ENCODE data around the gene MGMT.

The MGMT gene

DNA sequence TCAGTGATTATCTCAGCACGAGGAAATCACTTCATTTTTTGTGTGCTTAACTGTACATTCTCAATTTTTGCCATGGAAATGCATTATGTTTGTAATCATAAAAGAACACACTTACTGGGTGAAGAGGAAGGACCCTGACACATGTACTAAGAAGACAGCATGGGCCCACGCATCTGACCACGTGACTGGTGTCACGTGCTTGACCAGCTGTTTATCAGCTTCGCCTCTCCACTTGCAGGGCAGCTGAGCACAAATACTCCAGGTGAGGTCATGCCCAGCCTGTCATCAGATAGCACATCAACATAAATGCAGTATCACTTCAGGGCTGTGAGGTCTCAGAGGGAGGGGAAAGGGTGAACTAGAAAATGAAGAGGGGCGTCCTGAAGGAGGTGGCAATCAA lies 317.2 kb downstream of the MGMT start:
- DNase-seq, result no peak

DNA sequence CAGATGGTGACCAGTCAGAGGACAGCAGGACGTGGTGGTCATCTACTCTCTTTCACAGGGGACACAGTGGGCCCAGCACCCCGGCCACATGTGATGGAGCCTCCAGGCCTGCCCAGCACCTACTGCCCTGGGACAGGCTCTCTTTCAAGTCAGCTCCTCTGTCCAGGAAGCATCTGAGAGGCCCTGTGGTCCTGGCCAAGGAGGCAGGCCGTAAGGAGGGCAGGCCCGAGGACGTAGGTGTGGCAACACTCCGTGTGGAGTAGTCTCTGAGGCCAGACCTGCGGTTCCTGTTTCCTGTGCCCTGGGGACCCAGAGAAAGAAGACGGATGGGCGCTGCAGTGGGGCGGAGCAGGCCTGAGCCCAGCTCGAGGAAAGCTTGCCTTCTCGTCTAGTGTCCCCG lies 317.9 kb downstream of the MGMT start:
- no peak for DNase-seq

DNA sequence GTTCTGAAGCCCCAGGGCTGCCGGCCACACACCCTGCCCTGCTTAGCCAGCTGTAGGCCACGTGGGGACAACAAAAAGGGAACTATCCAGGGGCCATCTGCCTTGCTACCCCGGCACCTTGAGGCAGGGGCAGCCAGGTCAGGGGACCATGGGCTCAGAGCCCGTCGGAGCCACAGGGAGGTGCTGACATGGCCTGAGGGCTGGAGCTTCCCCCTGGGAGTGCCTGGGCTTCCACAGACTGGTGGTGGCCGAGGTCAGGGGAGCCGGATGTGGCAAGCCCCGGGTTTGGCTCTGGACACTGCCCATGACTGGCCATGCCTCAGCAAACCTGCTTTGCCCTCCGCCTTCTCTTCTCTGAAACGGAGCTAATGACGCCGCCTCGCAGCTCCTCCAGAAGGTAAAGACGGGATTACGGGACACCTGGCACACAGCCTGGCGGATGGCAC lies 318.5 kb downstream of the MGMT start:
- no peak for DNase-seq

DNA sequence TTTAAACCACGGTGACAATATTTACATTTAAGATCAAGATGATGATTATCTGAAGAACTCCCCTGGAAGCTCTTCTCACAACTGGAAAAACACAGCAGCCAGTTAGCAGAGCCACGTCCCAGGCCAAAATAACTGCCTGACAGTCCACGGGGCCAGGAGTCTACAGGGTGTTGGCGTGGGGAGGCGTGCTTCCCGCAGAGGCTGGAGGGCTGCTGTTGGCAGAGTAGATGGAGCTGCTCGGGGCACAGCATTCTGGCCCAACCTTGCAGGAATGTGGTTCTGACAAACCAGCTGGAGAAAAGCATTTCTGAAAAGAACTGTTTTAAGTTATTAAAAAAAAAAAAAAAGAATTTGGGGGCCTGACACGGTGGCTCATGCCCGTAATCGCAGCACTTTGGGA lies 319.2 kb downstream of the MGMT start:
- DNase-seq, result no peak

DNA sequence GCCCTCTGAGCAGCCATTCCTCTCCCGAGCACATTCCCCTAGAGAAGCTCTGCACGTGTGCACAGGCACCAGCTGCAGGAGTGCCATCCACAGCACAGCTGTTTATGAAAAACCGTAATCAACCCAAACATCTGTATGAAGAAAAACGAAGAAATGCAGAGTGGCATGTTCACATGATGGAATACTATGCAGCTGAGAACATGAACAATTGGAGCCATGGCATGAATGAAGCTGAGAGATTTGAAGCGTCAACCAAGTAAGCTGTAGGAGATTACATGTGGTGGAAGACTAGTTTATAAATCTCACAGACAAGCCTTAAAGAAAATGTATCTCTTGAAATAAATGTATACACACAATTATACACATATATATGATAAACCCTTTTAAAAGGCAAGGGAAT lies 320.5 kb downstream of the MGMT start:
- no peak for DNase-seq

DNA sequence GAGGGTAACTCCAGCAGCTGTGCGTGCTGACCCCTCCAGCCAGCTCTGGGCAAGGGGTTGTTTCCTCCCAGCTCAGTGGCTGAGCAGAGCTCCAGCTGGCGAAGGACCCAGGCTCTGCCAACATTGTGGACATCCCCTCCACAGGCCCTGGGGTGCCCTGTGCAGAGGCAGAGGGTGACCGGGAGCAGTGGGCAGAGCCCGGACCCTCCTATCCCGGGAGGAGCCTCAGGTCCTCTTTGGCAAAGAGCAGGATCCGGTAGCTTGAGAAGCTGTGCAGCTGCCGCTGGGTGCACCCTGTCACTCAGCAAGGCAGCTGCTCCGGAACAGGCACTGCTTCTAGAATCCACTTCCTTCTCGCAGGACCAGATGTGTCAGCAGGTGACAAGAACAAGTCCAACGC lies 321.2 kb downstream of the MGMT start:
- no peak for DNase-seq

DNA sequence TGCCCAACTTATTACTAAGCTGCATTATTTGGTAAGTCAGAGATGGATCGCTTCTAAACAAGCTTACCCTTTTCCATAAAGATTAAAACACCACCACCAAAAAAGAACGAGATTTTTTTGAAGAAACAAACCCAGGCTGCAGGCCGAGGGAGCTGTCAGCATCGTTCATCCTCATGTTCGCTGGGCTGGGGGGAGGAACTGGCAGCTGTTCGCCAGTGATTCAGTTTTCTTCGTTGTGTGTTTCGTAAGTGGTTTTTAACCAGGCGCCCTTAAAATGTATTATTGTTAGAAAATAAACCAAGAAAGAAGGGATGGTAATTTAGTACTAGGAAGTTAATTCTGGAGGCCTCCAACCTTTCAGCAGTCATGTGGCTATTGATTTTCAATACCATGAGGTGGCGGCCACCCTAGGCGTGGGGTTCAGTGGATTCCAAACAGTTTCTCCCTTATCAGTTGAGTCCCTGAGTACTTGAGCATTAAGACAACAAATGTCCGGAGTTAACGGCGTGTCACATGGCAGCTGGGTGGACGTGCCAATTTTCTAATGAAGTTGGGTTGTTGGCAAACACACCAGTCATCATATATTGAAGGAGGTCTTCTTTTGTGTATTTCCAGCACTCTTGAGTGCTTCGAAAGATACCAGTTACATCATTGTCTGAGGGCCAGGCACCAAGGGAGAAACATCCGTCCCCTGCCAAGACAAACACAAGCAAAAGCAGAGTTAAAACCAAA lies 323.8 kb downstream of the MGMT start:
- no peak for DNase-seq

DNA sequence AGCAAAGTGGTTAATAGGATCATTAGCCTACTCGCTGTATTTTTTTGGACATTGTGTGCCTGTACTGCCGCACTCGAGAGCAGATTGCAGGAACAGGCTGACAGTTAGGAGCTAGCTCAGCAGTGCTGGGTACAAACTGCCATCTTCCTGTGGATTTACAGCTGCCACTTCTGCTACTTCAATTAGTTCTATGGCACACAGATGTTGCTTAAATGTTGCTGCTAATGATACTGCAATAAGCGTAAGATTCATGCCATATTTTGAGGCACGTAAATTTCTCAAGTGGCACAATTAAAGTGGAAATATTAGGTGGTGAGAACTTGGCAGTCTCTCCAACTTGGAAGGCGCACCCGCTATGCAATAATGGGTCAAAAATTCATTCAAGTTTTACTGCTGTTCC lies 325.1 kb downstream of the MGMT start:
- no peak for DNase-seq

DNA sequence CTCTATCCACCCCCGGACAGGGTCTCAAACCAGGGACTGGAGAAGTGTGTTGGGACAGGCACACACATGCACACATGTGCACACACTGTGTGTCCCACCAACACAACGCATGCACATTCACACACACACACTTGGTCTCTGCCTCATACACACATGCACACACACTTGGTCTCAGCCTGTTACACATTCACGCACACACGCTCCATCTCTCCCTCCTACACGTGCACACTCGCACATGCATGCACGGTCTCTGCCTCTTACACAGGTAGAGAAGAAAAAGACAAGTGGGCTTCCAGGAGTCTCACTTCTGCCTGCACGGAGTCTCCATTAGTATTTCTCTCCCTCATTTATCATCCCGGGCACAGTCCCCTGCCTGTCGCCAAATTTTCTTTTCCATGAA lies 325.8 kb downstream of the MGMT start:
- no peak for DNase-seq

DNA sequence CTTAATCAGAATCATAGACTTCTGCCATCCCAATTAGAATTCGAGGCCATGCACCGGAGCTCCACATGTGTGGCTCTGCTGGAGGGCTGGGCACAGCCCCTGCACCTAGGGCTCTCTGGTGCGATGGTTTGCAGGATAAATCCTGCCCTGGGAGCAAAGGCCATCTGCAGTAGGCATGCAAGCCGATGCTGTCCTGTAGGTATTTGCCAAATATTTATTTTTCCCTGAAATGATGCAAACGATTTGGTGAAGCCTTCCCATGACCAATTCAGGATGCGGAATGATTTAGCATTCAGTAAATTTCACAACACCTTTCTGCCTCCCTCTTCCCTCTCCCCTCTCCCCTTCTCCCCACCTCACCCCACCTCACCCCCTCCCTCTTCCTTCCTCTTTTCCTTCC lies 326.4 kb downstream of the MGMT start:
- DNase-seq, result no peak

DNA sequence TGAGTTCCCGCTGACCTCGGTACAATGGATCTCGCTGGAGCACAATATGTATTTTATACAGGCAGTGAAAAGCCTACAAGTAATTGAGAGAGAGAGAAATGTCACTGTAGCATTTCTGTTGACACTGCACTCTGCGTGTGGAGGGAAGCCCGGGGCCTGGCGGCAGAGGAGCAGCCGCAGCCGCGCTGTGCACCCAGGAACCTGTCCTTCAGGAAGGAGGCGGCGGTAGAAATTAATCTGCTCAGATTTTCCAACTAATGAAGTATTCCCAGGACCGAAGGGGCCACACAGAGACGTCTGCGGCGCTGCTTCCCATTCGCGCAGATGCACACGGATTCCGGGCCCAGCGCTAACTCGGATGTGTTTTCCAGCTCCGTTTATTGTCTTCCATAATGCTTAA lies 327.0 kb downstream of the MGMT start:
- DNase-seq, result no peak

DNA sequence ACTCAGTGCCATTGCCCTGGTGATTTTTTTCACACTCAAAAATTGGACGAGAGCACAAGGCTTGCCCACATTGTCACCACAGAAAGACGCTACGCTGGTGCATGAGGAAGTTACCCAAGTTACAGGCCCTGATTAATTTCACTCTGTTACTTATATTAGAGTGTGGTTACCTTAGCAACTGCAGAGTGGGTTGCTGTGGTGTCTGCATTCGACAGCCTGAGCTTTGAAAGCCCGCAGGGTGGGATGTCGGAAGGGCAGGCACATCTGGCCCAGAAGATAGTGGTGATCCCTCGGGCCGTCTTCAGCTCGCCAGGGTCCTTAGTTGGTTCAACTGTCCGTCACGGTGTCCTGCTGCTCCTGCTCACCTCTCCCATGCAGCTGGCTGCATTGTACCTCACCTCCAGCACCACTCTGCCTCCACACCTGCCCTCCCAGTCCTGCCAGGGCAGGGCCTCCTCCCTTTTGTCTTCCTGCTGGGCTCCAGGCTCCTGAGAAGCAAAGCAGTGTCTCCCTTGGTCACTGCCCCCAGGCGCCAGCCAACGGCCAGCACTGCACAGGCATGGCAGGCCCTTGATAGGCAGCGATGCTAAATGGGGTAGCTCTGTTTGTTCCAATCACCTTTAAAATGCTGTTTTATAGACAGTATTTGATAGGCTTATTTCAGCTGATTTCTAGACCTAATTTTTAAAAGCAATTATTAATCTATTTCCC lies 329.8 kb downstream of the MGMT start:
- no peak for DNase-seq

DNA sequence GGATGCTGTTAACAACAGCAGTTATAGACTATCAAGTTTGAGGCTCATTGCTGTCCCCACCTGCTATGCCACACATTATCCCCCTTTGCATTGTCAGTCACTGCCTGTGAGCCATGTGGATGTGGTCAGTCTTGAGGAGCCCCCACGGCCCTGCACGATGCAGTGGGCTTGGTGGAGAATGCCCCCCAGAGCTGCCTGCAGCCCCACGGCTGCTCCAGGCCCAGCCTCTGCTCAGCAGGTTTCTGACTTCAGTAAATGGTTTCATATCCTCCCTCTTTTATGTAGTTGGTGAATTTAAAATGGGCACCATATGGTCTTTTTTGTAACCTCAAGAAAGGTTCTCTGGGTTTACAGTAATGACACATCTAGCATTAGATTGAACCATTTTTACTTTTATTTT lies 332.9 kb downstream of the MGMT start:
- DNase-seq, result no peak

DNA sequence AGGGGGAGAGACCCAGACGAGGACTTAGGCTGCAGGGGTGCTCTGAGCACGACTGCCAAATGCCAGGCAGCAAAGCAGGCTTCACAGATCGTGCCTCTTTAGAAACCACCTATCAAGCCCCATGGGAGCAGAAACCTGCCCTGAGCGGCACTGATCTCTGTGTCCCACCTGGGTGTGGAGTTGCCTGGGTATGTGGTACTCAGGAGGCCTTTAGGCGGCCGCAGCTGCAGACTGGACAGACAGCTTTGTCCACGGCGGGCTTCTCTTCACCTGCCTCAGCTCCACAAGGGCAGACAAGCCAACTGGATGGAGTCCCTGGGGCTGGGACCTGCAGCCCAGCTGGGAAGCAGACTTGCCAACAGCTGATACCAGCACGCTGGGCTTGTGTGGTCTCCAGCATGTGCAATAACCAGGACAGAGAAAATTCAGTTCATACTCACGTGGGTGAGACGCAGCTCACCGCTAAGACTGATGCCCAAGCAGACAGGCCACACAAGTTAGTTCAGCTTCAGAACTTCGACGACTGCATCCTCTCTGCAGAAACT lies 333.8 kb downstream of the MGMT start:
- no peak for DNase-seq

DNA sequence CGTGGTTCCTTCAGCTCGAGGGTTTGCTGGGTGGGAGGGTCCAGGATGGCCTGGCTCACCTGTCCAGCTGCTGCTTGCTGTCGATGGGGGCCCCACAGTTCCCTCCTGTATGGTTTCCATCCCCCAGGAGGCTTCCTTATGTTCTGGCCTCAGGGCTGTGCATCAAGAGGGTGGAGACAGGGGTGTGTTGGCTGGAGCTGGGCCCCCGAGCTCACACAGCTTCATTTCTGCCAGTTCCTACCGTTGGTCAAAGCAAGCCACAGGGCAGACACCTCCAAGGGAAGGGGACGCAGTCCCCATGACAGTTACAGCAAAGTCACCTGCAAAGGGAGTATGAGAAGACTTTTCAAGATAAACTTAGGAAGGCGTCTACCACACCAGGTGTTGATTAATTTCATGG lies 340.2 kb downstream of the MGMT start:
- DNase-seq, result no peak

DNA sequence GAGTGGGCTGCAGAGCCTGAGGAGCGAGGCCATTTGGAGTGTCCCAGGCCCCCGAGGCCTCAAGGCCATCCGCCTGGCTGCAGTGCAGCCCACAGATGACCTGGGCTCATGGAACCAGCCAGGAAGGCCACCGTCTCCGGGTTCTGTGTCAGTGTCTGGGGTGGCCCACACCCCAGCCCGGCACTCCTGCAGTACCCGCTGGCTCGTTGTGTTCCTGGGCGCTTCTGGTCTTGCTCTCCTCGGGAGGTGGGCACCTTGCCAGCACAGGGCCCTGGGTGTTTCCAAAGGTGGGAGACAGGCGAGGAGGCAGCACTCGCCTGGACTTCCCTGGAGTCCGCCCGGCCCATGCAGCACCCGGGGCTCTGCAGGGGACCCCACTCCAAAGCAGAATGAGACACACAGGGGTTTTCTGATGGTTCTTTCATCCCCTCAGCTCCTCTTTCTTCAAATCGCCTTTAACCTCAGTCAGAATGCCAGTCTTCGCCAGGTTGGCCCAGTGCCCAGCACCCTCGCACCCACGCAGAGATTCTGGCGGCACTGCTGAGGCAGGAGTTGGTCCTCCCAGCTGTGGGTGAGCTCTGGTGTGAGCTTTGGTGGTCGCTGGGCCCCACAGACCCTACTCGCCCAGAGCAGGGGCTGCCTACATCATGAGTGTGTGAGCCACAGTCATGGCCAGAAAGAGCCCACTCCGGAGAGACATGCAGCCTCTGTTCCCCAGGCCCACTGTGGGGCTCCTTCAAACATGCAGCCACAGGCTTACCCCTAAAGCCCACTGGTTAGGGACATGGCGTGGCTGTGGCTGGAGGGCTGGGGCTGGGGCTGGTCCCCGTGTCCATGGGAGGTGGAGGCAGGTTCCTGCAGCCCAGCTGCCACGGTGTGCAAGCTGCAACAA lies 341.3 kb downstream of the MGMT start:
- DNase-seq, result no peak

DNA sequence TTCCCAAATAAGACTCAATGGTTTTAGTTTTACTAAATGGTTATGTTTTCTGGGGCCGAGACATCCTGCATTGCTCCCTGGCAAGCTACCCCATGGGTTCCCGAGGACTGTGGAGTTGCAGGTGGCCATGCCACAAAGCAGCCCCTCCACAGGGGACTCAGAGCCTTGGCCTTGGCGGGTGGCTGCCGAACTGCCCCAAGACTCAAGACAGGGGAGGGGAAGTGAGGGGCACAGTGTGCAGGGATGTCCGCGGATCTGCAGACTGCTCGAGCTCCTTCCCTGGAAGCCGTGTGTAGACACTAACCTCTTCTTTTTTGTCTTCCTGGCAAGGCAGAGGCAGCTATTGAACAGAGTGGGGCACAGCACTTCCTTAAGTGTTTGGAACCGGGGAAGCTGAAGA lies 342.4 kb downstream of the MGMT start:
- DNase-seq, result no peak

DNA sequence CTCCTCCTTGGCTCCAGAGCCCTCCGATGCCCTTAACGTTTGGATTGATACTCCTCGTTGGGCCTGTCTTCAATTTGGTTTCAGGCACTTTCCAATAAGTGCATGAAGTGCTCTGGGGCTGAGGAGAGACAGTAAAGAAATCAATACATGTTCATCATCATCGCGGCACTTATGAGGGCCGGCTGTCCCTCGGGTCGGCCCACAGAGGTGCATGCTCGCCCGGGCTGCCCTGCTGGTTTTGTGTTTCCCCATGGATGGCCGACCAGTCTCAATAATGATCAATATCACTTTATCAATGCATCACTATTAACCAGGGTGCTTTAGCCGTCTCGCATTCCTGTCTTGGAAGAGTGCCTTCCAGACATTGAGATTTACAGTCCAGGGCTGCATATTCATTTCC lies 342.8 kb downstream of the MGMT start:
- no peak for DNase-seq

DNA sequence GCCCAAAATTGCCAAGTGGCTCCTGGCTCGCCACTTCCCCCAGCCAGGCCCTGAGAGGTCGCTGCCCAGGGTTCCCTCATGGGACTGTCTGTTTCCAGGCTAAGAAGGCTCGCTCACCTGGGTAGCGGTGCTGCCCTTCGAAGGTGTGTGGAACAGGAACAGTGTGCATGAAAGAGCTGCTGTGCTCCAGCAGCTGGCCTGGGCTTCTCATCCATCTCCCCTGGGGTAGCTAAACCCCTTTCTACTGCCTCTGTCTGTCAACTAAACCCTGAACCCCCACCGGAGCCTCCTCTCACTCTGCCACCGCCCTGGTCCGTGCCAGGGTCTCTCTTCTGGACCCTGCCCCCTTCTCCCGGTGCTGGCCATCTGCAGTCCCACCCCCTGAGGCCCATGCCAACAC lies 344.2 kb downstream of the MGMT start:
- DNase-seq, result no peak

DNA sequence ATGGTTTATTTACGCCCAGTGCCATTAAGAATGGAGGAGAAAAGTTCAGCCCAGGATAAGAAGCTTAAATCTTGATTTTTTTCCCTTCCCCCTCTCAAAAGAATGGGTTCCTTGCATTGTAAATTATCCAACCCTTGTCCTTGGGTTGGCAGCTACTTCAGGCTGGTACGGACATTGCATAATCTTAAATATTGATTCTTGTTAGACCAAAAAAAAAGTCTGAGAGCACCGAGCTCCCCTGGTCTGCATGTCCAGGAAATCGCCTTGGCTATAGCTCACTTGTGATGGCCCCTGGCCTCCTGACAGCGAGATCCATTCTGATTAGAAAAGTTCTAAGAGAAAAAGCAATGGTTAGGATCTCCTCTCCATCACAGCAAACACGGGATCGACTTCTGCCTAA lies 345.4 kb downstream of the MGMT start:
- DNase-seq, result no peak

DNA sequence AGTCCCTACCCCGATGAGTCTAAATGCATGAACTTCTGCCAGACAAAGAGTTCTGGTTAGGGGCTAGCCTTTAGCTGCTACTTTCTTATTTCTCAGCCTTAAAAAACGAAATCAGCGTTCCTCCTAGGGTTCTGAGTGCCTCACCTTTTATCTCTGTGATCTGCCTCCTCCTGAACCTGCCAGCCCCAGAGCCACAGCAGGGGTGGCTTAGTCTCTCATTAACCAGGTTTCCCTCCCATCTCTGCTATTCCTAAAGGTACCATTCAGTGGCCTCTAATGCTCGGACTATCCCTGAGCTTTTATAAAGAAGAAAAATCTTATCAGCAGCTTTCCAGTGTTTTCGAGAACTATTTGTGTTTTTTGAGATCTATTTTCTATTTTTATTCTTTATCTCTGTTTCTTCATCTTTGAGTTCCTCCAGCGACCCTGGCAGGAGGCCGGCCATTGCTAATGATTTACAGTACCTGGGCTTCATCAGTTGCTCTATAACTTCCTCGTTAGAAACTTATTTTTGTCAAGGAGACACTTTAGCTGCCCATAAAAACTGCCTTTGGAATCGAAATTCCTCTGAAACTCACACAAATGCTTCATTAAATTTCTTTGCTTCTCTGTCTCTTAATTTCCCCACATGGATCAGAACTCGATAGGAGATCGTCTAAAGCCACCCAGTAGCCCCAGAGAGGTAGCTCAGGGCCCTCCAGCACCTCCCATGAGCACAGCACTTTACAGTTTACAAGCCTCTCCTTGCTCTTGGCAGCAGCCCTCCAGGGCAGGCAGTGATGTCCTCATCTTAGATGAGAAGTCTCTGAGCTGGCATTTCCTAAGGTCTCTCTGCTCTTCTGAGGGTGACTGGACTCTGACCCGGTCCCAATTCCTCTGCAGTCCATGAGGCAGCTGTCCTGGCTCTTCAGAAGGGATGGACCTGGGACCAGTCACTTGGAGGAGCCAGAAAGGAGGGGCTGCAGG lies 347.9 kb downstream of the MGMT start:
- no peak for DNase-seq
